Hepatic stellate cell (primary cell): Measurements from ENCODE around the gene MNAT1.
A peak's percentile ranks its signal among the peaks of the same experiment; 100 is the strongest.
"Not testable (repeated sequence)": the region's sequence is repeated elsewhere in the genome, so short reads cannot be mapped to it uniquely, and the experiment has no call there.

Source experiments
- DNase-seq: peaks from one replicate; pipeline ENCODE4 v3.0.0; 2011; ENCODE audit warnings: low spot score

MNAT1 gene

DNA sequence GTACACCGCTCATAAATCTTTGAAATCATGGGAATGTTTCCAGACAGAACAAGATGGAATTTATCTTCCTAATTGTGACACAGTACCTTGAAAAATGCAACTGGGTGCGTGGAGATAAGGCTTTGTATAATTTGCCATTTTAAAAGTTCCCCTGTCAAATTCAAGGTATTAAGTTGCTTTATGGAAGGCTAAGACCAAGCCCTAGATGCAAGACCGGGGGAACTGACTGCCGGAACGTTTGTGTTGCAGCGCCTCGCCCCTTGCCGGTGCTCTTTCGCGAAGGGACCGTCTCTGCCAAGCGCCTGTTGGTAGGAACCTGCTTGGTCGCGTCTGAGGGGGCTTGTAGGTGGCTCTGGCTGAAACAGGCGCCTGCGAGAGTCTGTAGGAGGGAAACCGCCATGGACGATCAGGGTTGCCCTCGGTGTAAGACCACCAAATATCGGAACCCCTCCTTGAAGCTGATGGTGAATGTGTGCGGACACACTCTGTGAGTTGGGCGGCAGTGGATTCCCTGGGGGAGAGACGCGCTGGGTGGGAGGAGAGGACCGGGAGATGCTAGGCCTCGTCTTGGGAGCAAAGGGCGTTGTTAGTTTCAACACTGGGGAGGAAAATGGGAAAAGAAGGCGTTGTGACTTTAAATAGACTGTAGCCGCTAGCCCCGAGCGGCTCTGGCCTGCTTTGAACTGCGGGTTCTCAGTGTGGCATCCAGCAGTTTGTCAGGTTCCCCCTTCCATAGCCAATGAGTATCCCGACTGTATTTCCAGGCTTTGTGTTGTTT is at the start of gene MNAT1:
Gene MNAT1 (plus strand): TSS at position 297 of the 778 bp plus-strand sequence. CDS start 102 bp downstream, at position 399.
- DNase-seq, result peak; percentile 60

GRCh38 chr14:60686865-60687264 is 47.7 kb upstream of the MNAT1 start:
- no peak for DNase-seq

- DNase-seq, result no peak
These were observed 43.0 kb upstream of the MNAT1 start for GRCh38 chr14:60691383-60692113.

GRCh38 chr14:60695327-60695726 is 39.2 kb upstream of the MNAT1 start:
- DNase-seq, result no peak

DNA sequence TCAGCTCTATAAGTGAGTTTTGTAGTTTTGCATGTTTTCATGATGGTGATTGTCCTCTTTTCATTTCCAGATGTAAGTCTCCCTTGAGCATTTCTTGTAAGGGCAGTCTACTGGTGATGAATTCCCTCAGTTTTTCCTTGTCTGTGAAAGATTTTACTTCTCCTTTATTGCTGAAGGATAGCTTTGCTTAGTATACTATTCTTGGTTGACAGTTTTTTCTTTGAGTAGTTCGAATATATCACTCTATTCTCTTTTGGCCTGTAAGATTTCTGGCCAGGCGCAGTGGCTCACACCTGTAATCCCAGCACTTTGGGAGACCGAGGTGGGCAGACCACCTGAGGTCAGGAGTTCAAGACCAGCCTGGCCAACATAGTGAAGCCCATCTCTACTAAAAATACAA is 34.0 kb upstream of the MNAT1 start:
- no peak for DNase-seq

- DNase-seq, result no peak
These were observed 29.5 kb upstream of the MNAT1 start for GRCh38 chr14:60705100-60705499.

GRCh38 chr14:60707858-60708257 is 26.7 kb upstream of the MNAT1 start:
- DNase-seq, result no peak

DNA sequence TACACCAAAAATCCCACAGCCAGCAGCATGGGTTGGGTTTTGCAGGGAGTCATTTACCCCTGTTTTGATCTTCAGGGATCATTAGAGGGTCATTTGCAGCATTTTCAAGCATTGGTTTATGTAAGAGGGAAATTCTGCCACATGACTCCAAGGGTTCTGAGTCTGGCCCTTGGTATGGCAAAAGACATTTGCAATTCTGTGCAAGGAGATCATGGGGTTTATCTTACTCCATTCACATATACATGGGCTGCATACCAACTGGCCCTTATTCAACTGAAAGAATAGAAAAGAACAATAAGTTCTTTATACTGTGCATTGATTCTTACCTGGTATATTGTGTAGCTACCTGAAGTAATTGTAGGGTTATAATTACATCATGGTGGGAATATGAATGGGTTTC is 24.1 kb upstream of the MNAT1 start:
- no peak for DNase-seq

- DNase-seq, result no peak
These were observed 21.0 kb upstream of the MNAT1 start for GRCh38 chr14:60713513-60713912.

DNA sequence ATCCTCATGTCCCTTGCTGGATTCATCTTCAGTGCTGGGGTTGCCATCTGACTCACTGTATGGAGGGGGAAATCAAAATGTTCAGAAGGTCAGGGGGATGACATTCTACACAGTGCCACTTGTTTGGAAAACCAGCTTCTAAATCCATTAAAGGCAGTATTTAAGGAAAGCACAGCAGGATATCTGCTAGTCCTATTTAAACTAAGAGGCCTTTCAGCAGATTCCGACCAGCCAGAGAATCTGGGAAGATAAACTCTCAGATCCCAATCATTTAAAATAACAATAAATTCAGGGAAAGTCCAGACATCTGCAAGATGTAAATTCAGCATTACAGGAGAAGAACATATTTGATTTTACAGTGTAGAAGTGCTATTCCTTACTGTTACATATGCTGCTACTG is 14.2 kb upstream of the MNAT1 start:
- DNase-seq, result no peak

DNA sequence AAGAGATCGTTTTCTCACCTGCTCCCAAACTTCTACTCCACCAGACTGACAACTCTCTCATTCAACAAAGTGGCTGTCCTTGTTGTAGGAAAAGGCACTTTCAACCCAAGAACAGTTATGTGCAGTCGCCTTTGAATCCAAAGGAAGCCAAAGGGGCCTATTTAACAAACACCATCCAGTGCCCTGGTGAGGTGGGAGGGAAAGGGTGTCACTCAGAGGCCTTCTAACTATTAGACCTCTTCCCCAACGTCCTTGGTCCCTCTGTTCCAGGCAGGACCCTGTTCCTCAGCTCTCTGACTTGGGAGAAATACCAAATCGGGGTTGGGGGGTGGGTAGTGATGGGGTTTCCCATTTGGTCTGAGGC is 13.6 kb upstream of the MNAT1 start:
- DNase-seq, result no peak

GRCh38 chr14:60721326-60722106 is 13.0 kb upstream of the MNAT1 start:
- peak; percentile 46 for DNase-seq

DNA sequence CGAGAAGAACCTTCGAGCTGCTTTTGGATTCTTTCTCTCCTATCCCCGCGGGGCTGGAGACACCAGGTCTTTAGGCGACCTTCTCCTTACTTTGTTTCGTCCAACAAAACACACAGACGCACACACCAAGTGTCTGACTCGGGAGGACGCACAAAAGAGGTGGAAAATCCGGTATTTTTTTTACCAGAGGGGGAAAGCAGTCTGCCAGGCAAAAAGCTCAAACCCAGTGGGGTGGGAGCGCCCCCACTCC is 12.5 kb upstream of the MNAT1 start:
- peak; percentile 23 for DNase-seq

DNA sequence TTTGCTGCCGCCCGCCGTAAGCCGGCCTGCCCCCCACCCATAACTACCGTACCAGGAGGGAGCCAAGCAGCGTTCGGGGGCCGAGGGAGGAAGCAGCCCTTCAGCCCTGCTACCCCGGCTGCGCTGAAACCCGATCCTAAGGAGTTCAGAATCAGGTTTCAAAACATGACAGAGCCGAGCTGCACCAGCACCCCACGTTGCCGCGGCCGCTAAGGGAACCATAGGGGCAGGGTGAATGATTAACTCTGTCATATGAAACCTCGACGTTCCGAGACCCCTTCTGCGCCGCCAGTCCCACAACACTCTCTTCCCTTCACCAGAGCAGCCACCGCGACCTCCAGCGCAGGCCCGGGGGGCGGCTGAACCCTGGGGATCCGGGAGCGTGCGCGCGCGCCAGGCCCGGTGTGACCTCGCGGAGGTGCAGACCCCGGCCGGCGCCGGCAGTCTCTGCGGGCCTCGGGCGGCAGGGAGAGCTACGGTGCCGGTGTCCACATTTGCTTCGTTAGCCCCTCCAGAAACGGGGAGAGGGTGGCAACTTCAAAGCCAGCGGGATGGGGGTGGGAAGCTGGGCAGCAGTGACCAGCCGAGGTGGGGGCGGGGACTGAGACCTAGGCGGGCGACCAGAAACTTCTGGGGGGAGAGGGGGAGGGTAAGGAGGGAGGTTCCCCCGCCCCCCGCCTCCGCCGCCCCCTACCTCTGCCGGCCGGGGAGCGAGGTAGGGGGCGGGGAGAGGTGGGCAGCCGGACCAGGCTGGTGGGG is 12.0 kb upstream of the MNAT1 start:
- DNase-seq, result peak; percentile 53

DNA sequence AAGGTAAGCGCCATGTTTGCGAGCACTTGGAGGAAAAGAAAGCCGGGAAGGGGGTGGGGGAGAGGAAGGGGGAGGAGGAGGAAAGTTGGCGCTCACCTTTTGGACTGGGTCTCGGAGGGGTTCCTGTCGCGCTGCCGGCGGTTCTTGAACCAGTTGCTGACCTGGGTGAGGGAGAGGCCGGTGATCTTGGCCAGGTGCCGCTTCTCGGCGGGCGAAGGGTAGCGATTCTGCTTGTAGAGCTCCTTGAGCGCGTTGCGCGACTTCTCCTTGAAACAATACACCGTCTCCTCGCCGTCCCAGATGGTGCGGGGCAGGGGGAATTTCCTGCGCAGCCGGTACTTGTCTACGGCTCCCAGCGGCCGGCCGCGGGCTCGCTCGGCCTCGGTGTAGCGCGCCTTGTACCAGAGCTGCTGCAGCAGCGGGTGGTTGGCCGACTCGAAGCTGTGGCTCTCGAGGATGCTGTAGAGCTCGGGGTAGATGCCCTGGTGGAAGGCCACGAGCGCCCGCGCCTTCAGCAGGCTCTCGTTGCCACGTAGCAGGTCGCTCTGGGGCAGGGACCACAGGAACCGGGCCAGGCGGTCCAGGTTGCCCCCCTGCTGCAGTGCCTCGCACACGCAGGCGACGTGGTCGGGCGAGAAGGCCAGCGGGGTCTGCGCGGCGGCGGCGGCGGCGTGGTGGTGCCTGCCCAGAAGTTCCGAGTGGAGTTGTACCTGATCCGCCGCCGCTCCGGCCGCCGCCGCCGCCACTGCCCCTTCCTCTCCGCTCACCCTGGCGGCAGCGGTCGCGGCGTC is 11.2 kb upstream of the MNAT1 start:
- peak; percentile 55 for DNase-seq

GRCh38 chr14:60723907-60724618 is 10.5 kb upstream of the MNAT1 start, which contains the start of gene SIX4:
Gene SIX4, minus strand, starts transcription at chr14:60724351. Its CDS starts 277 bp downstream, at chr14:60724074.
- DNase-seq, result peak; percentile 84

GRCh38 chr14:60731291-60731690 is 3.3 kb upstream of the MNAT1 start:
- DNase-seq, result not testable (repeated sequence)

DNA sequence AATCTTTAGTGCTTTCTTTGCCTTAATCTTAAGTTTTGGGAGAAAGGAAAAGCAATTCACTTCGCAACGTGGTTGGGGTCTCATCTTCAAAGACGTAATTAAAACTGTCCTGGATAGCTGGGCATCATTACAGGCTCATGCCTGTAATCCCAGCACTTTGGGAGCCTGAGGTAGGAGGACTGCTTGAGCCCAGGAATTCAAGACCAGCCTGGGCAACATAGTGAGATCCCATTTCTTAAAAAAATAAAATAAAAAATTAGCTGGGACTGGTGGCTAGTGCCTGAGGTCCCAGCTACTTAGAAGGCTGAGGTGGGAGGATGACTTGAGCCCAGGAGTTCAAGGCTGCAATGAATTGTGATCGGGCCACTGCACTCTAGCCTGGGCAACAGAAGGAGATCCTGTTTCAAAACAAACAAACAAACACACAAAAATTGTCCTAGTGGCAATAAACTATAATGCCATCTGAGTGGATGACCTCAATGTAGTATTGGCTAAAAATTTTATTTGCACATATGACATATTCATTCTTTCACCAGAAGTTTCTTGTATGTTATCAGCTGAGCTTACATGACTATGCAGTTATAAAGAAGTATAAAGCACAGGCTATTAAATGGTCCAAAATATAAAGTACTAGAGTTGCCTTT is 1.6 kb upstream of the MNAT1 start:
- no peak for DNase-seq

DNA sequence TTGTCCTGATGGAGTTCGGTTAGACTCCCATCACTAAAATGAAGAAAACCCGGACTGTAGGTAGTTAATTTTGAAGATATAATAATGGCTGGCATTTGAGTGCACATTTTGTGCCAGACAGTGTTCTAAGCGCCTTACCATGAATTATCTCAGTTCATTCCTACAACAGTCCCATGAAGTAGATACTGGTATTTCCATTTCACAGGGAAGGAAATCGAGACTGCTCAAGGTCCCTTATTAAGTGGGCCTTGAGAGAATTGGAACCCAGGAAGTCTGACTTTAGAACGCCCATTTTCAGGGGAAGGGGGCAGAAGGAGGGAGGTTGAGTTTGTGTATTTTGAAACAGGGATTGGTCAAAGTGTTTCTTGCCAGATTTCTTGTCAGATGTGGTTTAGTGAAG is 855 bp downstream of the MNAT1 start:
- DNase-seq, result no peak

GRCh38 chr14:60736494-60736893 is 1.9 kb downstream of the MNAT1 start:
- DNase-seq, result peak; percentile 21
